ENCODE measurements around the gene GRIFIN. TPM values are rescaled to one million over a fixed set of nuclear protein-coding genes. Genes with fewer than 3 reads are reported as not detected.
"Not testable (repeated sequence)": the region's sequence is repeated elsewhere in the genome, so short reads cannot be mapped to it uniquely, and the experiment has no call there.

GRIFIN gene
- total and polyA plus RNA-seq, 2 donors, result not detected

- 91% methylated on average over 23 of the region's 23 CpGs for WGBS
- no peak overlapping the region for H3K4me3 ChIP-seq (ENCODE audit: low read depth, low read length)
- DNase-seq (ENCODE audit: extremely low spot score), result no peak
- no peak overlapping the region for H3K27ac ChIP-seq (ENCODE audit: low read depth)
- no peaks in the 10 kb centered on the region for H3K4me1 ChIP-seq (ENCODE audit: insufficient read depth)
- no peaks in the 10 kb centered on the region for H3K36me3 ChIP-seq (ENCODE audit: insufficient read depth)
Observed at GRCh38 chr7:2460188-2460587, 16.0 kb downstream of the GRIFIN start.

DNA sequence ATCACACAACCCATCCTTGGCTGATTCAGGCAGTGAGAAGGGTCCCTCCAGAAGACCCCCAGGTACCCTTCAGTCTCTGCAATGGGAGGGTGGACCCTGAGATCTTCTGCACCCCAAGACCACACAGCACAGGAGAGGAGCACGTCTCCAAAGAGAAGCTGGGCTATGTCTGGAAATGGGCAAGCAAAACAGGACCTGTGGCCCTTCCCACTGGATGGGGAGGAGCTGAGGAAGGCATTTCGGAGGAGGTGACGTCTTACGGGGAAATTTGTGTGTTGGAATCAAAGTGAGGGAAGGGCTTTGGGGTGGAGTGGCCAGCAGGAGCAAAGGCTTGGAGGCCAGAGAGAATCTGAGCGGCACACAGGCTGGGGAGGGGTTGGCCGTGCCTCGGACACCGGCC is 16.5 kb downstream of the GRIFIN start:
- H3K4me3 ChIP-seq (ENCODE audit: low read depth, low read length), result no peak overlapping the region
- H3K36me3 ChIP-seq (ENCODE audit: insufficient read depth), result no peaks in the 10 kb centered on the region
- H3K4me1 ChIP-seq (ENCODE audit: insufficient read depth), result no peaks in the 10 kb centered on the region
- no peak for DNase-seq (ENCODE audit: extremely low spot score)
- no peak overlapping the region for H3K27ac ChIP-seq (ENCODE audit: low read depth)
- 85% methylated on average over 8 of the region's 8 CpGs for WGBS

GRCh38 chr7:2453849-2454248 is 22.3 kb downstream of the GRIFIN start:
- H3K27ac ChIP-seq (ENCODE audit: low read depth); H3K4me1 ChIP-seq (ENCODE audit: insufficient read depth); DNase-seq (ENCODE audit: extremely low spot score); H3K36me3 ChIP-seq (ENCODE audit: insufficient read depth); H3K4me3 ChIP-seq (ENCODE audit: low read depth, low read length): not testable (repeated sequence)
- WGBS, result 97% methylated on average over 3 of the region's 3 CpGs

GRCh38 chr7:2452643-2453270 is 23.4 kb downstream of the GRIFIN start:
- no peak for DNase-seq (ENCODE audit: extremely low spot score)
- Histone ChIP-seq H3K36me3 (ENCODE audit: insufficient read depth) (no peaks in the 10 kb centered on the region), H3K4me1 (ENCODE audit: insufficient read depth) (no peaks in the 10 kb centered on the region), H3K4me3 (ENCODE audit: low read depth, low read length) (no peak overlapping the region), H3K27ac (ENCODE audit: low read depth) (no peak overlapping the region)
- whole genome bisulfite sequencing, result 86% methylated on average over 8 of the region's 8 CpGs

DNA sequence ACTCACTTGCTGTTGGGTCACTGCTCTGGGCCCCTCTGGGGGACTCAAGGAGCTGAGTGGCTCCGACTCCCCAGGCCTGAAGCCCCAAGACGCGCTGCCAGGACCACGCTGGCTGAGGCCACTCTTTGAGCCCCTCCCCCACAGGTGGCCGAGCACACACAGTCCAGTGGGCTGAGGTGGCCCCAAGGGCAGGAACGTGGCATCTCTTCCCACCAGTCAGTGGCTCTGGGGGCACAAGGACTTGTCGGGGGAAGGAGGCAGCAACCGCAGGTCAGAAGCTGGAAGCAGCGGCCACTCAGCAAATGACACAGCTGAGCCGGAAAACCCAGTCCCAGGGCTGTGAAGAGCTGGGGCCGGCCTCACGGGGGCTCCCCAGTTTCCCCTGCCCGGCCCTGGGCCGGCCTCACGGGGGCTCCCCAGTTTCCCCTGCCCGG is 24.1 kb downstream of the GRIFIN start:
- Histone ChIP-seq H3K36me3 (ENCODE audit: insufficient read depth) (no peaks in the 10 kb centered on the region), H3K27ac (ENCODE audit: low read depth) (no peak overlapping the region), H3K4me1 (ENCODE audit: insufficient read depth) (no peaks in the 10 kb centered on the region), H3K4me3 (ENCODE audit: low read depth, low read length) (peak overlapping the region; percentile 8)
- WGBS, result 43% methylated on average over 16 of the region's 16 CpGs
- no peak for DNase-seq (ENCODE audit: extremely low spot score)

- Histone ChIP-seq H3K4me1 (ENCODE audit: insufficient read depth) (no peaks in the 10 kb centered on the region), H3K36me3 (ENCODE audit: insufficient read depth) (no peaks in the 10 kb centered on the region), H3K27ac (ENCODE audit: low read depth) (no peak overlapping the region), H3K4me3 (ENCODE audit: low read depth, low read length) (peak overlapping the region; percentile 8)
- WGBS, result 16% methylated on average over 34 of the region's 34 CpGs
- no peak for DNase-seq (ENCODE audit: extremely low spot score)
Observed at GRCh38 chr7:2451171-2452073, 24.8 kb downstream of the GRIFIN start.

- 65% methylated on average over 32 of the region's 32 CpGs for WGBS
- H3K4me1 ChIP-seq (ENCODE audit: insufficient read depth), result no peaks in the 10 kb centered on the region
- no peak for DNase-seq (ENCODE audit: extremely low spot score)
- H3K27ac ChIP-seq (ENCODE audit: low read depth), result no peak overlapping the region
- no peak overlapping the region for H3K4me3 ChIP-seq (ENCODE audit: low read depth, low read length)
- H3K36me3 ChIP-seq (ENCODE audit: insufficient read depth), result no peaks in the 10 kb centered on the region
Observed at GRCh38 chr7:2450198-2451107, 25.7 kb downstream of the GRIFIN start.

GRCh38 chr7:2446676-2447075 is 29.5 kb downstream of the GRIFIN start:
- Histone ChIP-seq H3K36me3 (ENCODE audit: insufficient read depth) (no peaks in the 10 kb centered on the region), H3K4me3 (ENCODE audit: low read depth, low read length) (no peak overlapping the region), H3K27ac (ENCODE audit: low read depth) (no peak overlapping the region), H3K4me1 (ENCODE audit: insufficient read depth) (no peaks in the 10 kb centered on the region)
- 75% methylated on average over 10 of the region's 10 CpGs for WGBS
- DNase-seq (ENCODE audit: extremely low spot score), result no peak

DNA sequence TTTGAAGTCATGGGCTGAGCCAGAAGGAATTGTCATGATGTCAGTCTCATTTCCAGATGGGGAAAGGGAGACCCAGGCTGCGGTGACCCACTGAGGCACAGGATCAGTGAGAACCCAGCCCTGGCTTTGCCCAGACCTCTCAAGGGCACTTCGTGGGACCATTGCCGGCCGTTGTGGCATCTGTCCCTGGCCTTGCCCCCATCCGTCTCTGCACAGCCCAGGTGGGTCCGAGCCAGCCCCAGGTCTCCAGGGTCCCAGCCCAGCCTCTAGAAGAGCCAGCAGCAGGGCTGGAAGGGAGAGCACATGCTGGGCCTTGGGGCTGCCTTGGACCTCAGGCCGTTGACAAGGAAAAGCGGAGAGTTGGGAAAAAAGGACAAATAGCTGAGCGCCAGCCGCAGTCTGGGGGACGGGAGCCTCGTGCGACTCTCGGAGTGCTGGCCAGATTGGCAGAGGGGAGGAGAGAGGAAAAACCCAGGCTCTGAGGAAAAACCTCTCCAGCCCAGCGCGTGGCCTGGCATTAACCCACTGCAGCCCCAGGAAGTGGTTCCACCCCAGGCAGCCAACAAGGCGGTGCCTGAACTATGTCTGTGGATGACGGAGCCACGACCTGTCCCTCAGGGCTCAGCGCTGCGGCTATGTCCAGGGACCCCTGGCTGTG is 30.2 kb downstream of the GRIFIN start:
- no peak for DNase-seq (ENCODE audit: extremely low spot score)
- 87% methylated on average over 21 of the region's 21 CpGs for WGBS
- H3K27ac ChIP-seq (ENCODE audit: low read depth), result no peak overlapping the region
- no peak overlapping the region for H3K4me3 ChIP-seq (ENCODE audit: low read depth, low read length)
- no peaks in the 10 kb centered on the region for H3K4me1 ChIP-seq (ENCODE audit: insufficient read depth)
- no peaks in the 10 kb centered on the region for H3K36me3 ChIP-seq (ENCODE audit: insufficient read depth)

DNA sequence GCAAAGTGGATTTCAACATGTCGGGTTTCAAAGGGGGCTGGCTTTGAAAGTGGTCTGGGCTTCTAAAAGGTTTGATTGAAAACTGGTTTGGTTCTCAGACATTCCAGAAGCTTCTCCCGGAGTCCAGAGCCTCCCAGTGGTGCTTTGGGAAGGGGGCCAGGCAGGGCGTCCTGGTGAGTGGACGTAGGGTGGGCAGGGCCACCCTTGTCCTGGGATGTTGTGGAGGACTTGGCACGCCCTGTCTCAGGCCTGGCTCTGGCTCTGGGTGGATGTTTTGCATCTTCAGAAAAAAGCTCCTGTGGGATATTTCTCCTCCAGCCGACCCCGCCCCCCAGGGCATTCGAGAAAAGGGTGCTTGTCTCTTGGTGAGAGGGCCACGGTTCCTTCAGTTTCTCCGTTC is 31.2 kb downstream of the GRIFIN start:
- H3K27ac ChIP-seq (ENCODE audit: low read depth), result no peak overlapping the region
- no peak overlapping the region for H3K4me3 ChIP-seq (ENCODE audit: low read depth, low read length)
- no peak for DNase-seq (ENCODE audit: extremely low spot score)
- H3K4me1 ChIP-seq (ENCODE audit: insufficient read depth), result no peaks in the 10 kb centered on the region
- no peaks in the 10 kb centered on the region for H3K36me3 ChIP-seq (ENCODE audit: insufficient read depth)
- 77% methylated on average over 10 of the region's 10 CpGs for WGBS

- H3K4me3 ChIP-seq (ENCODE audit: low read depth, low read length), result no peak overlapping the region
- DNase-seq (ENCODE audit: extremely low spot score), result no peak
- no peak overlapping the region for H3K27ac ChIP-seq (ENCODE audit: low read depth)
- no peaks in the 10 kb centered on the region for H3K36me3 ChIP-seq (ENCODE audit: insufficient read depth)
- 69% methylated on average over 3 of the region's 3 CpGs for WGBS
- no peaks in the 10 kb centered on the region for H3K4me1 ChIP-seq (ENCODE audit: insufficient read depth)
Observed at GRCh38 chr7:2444476-2444875, 31.7 kb downstream of the GRIFIN start.

DNA sequence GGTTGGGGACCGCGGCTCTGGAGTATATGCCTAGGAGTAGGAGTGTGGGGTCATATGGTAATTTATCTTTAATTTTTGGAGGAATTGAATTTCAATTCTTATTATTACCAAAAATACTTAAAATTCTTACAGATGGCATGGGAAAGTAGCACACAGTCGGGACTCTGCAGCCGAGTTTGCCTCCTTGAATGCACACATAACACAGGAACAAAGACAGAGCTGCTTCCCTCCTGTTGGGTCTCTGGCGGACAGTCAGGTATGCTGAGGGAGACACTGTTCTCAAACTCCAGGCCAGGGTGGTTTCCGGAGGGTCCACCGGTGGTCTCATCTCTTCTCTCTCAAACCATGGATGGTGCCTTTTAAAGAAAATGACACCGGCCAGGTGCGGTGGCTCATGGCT is 32.7 kb downstream of the GRIFIN start:
- 97% methylated on average over 9 of the region's 9 CpGs for WGBS
- Histone ChIP-seq H3K36me3 (ENCODE audit: insufficient read depth) (no peaks in the 10 kb centered on the region), H3K27ac (ENCODE audit: low read depth) (no peak overlapping the region), H3K4me1 (ENCODE audit: insufficient read depth) (no peaks in the 10 kb centered on the region), H3K4me3 (ENCODE audit: low read depth, low read length) (no peak overlapping the region)
- no peak for DNase-seq (ENCODE audit: extremely low spot score)

GRCh38 chr7:2441430-2442058 is 34.7 kb downstream of the GRIFIN start:
- Histone ChIP-seq H3K4me1 (ENCODE audit: insufficient read depth) (no peaks in the 10 kb centered on the region), H3K27ac (ENCODE audit: low read depth) (no peak overlapping the region), H3K36me3 (ENCODE audit: insufficient read depth) (no peaks in the 10 kb centered on the region), H3K4me3 (ENCODE audit: low read depth, low read length) (no peak overlapping the region)
- DNase-seq (ENCODE audit: extremely low spot score), result no peak
- 96% methylated on average over 5 of the region's 5 CpGs for WGBS
